NCI-H2171 (cell line): ENCODE results near the gene PCA3.

Experiments used
- DNase-seq: peaks from one replicate; lab custom pipeline; 2025; lab: John Stamatoyannopoulos, UW

PCA3 gene

GRCh38 chr9:76756941-76757673 is 7.1 kb upstream of the PCA3 start:
- DNase-seq = no peak

GRCh38 chr9:76758476-76758875 is 5.8 kb upstream of the PCA3 start:
- DNase-seq = no peak

- DNase-seq = no peak
Observed at GRCh38 chr9:76759732-76760131, 4.5 kb upstream of the PCA3 start.

- no peak for DNase-seq
Observed at GRCh38 chr9:76761448-76761847, 2.8 kb upstream of the PCA3 start.

GRCh38 chr9:76766126-76766525 is 1.9 kb downstream of the PCA3 start:
- DNase-seq = no peak

GRCh38 chr9:76772686-76773445 is 8.6 kb downstream of the PCA3 start:
- no peak for DNase-seq

- no peak for DNase-seq
Observed at GRCh38 chr9:76784881-76785280, 20.6 kb downstream of the PCA3 start.

GRCh38 chr9:76785501-76785900 is 21.3 kb downstream of the PCA3 start:
- DNase-seq = no peak

- DNase-seq = no peak
Observed at GRCh38 chr9:76787677-76788076, 23.4 kb downstream of the PCA3 start.

- no peak for DNase-seq
Observed at GRCh38 chr9:76789840-76790239, 25.6 kb downstream of the PCA3 start.

- no peak for DNase-seq
Observed at GRCh38 chr9:76793784-76794431, 29.7 kb downstream of the PCA3 start.

- no peak for DNase-seq
Observed at GRCh38 chr9:76796296-76796695, 32.1 kb downstream of the PCA3 start.

GRCh38 chr9:76798527-76798926 is 34.3 kb downstream of the PCA3 start:
- no peak for DNase-seq

- DNase-seq = no peak
Observed at GRCh38 chr9:76799473-76799872, 35.2 kb downstream of the PCA3 start.

- no peak for DNase-seq
Observed at GRCh38 chr9:76800901-76801300, 36.7 kb downstream of the PCA3 start.

GRCh38 chr9:76803083-76803482 is 38.8 kb downstream of the PCA3 start:
- DNase-seq = no peak

GRCh38 chr9:76803762-76804161 is 39.5 kb downstream of the PCA3 start:
- no peak for DNase-seq

GRCh38 chr9:76808636-76809035 is 44.4 kb downstream of the PCA3 start:
- DNase-seq = no peak

GRCh38 chr9:76810377-76810957 is 46.2 kb downstream of the PCA3 start:
- DNase-seq = peak; percentile 15

GRCh38 chr9:76812591-76812990 is 48.4 kb downstream of the PCA3 start:
- no peak for DNase-seq

GRCh38 chr9:76817489-76817888 is 53.3 kb downstream of the PCA3 start:
- DNase-seq = no peak

GRCh38 chr9:76818271-76818670 is 54.0 kb downstream of the PCA3 start:
- no peak for DNase-seq

GRCh38 chr9:76820431-76820830 is 56.2 kb downstream of the PCA3 start:
- no peak for DNase-seq
